ENCODE measurements around the gene OR5K4. TPM values are rescaled to one million over a fixed set of nuclear protein-coding genes. Genes with fewer than 3 reads are reported as not detected.
A peak's percentile ranks its signal among the peaks of the same experiment; 100 is the strongest.

The OR5K4 gene, protein sequence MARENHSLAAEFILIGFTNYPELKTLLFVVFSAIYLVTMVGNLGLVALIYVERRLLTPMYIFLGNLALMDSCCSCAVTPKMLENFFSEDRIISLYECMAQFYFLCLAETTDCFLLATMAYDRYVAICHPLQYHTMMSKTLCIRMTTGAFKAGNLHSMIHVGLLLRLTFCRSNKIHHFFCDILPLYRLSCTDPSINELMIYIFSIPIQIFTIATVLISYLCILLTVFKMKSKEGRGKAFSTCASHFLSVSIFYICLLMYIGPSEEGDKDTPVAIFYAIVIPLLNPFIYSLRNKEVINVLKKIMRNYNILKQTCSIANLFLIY
- not detected for polyA plus RNA-seq (ENCODE audit: insufficient read length in 12 of 12)
- long read RNA-seq, donor 1 = 0 reads
- long read RNA-seq, donor 2 = 0 reads
- long read RNA-seq, donor 3 = 0 reads
- long read RNA-seq, donor 4 = 0 reads
- long read RNA-seq, donor 5 = 0 reads
- long read RNA-seq, donor 6 = 0 reads
- long read RNA-seq, donor 7 = 0 reads
- long read RNA-seq, donor 8 = 0 reads
- long read RNA-seq, donor 9 = 0 reads
- long read RNA-seq, donor 10 = 0 reads
- long read RNA-seq, donor 11 = 0 reads

GRCh38 chr3:98353554-98353953 lies at the start of gene OR5K4:
TSS of gene OR5K4 (plus strand) at chr3:98353854. CDS start at chr3:98353854, 0 bp downstream.
- no peak for DNase-seq

- no peak for DNase-seq
Observed at GRCh38 chr3:98322101-98322500, 31.6 kb upstream of the OR5K4 start.

DNA sequence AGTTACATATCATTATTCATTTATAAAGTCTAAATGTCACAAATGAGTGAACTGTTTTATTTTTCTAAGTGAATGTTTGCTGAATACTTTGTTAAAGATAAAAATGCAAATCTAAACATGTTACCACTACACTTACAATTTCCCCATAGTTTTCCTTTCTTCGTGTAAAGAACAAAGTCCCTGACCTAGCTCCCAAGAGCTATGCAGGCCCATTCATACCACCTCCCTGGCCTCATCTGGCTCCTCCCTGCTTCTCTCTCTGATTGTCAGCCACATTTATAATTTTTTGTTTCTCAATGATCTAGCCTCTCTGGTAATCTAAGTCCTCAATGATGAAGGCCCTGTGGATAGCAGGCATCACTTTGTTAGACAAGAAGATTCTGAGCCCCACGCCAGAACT lies 31.0 kb upstream of the OR5K4 start:
- DNase-seq = no peak

DNA sequence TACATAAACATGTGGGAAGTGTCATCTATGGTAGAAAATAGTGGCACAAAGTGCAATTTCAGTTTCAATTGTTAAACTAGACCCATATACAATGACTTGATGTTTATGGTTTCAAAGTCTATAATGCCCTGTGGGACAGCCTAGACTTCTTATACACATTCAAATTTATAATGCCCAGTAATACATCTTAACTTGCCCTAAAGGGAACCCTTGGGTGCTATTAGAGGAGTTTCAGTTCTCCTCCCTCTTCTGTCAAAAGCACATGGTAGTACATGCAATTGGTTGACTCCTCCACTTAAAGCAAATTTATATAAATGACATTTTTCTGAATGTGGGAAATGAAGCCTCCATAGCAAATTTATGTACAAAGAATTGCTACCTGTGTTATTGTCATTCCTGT lies 30.2 kb upstream of the OR5K4 start:
- no peak for DNase-seq

- no peak for DNase-seq
Observed at GRCh38 chr3:98325055-98325454, 28.6 kb upstream of the OR5K4 start.

- DNase-seq = no peak
Observed at GRCh38 chr3:98326105-98326893, 27.4 kb upstream of the OR5K4 start.

DNA sequence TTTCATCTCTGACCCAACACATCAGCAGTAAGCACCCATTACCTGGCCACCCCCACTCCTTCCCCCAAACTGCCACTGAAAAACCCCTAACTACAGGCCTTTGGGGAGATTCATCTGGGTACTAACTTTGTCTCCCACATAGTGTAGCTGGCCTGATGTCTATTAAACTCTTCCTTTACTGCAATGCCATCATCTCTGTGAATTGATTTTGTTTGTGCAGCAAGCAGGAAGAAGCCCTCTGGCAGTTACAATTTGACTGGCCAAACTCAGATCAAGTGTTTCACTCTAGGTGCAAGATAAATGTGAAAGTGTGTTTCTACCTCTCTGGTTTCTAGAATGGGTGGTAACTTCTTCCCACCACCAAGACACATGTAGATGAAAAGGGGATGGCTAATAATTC lies 26.7 kb upstream of the OR5K4 start:
- no peak for DNase-seq

GRCh38 chr3:98328933-98329332 lies 24.7 kb upstream of the OR5K4 start:
- no peak for DNase-seq

DNA sequence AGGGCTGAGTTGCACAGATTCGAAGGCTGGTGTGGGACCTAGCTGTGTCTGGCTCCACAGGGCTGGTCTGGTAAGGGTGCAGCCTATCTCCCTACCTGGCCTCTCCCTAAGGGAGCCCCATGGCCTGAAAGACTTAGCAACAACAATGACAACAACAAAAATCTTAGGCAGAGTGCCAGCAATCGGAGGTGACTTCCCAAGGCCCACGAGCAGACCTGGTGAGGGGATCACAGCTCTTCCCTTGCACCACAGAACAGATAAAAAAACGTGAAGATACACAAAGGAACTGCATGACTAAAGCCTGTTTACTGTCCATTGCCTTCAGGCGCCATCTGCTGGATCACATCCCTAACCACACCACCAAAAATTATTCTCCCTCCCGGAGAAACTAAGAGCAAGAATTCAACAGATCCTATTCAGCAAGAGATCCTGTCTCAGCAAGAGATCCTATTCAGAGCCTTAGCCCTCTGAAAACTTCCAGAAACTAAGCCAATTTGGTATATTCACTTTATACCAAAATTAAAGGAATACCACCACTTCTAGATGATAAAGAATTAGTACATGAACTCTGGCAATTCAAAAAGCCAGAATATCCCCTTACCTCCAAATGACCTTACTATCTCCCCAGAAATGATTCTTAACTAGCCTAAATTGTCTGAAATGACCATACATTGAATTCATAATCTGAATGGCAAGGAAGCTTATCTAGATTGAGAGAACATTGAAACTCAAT lies 24.1 kb upstream of the OR5K4 start:
- DNase-seq = peak; percentile 30

- no peak for DNase-seq
Observed at GRCh38 chr3:98331329-98331728, 22.3 kb upstream of the OR5K4 start.

GRCh38 chr3:98333989-98334606 lies 19.6 kb upstream of the OR5K4 start:
- no peak for DNase-seq

DNA sequence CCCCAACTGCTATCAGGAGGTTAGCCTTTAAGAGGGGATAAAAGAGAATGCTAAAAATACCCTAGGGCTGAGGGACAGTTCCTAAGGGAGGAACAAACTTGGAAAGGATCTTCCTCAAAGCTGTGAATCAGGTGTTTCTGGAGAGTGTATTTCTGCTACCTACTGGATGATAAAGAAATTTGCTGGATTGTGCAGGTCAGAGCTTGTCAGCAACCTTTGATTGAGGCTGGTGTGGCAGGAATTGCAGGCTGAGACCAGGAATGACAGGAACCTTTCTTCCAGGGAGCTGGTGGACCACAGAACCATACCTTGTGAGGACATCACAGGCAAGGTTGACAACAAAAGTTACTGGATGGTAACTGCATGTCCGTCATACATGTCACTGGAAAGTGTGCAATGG lies 14.6 kb upstream of the OR5K4 start:
- no peak for DNase-seq

DNA sequence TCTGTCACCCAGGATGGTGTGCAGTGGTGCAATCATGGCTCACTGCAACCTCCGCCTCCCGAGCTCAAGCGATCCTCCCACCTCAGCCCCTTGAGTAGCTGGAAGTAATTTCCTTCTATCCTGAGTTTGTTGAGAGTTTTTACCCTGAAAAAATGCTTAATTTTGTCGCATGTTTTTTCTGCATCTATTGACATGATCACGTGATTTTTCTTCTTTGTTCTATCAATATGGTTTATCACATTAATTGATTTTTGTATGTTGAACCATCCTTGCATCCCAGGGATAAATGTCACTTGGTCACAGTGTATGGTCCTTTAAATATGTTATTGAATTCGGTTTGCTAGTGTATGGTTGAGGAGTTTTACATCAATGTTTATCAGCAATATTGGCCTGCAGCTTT lies 11.9 kb upstream of the OR5K4 start:
- no peak for DNase-seq

DNA sequence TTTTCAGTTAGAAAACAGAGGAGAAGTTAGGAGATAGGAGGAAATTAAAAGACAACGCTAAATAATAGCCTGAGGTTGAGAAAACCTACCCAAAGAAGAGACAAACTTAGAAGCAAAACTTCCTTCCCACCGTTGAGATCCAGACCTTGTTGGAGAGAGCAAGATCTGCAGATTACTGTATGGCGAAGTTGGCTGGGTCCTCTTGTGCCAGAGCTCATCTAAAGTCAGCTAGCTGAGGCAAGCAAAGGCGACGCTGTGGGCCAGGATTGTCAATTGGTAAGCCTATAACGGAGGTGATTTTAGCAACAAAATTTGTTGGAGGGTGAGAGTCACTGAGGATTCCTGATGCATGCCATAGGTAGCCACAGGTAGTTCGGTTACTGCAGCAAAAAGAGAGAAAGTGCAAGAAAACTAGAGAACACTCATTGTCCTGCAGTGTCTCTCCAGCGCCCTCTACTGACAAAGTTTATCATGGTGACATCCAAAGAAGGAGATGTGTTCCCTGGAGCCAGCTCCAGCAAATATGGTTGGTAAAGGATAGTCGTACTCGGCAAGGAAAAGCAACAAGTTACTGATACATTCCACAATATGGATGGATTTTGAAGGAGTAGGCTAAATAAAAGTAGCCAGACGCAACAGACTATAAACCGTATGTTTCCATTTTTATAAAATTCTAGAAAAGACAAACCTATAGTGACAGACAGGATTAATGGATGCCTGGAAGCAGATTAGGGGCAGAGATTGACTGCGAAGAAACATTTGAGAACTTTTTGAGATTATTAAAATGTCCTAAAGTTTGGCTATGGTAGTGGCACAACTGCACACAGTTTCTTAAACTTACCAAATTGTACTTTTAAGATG lies 9.8 kb upstream of the OR5K4 start:
- DNase-seq = peak; percentile 4

DNA sequence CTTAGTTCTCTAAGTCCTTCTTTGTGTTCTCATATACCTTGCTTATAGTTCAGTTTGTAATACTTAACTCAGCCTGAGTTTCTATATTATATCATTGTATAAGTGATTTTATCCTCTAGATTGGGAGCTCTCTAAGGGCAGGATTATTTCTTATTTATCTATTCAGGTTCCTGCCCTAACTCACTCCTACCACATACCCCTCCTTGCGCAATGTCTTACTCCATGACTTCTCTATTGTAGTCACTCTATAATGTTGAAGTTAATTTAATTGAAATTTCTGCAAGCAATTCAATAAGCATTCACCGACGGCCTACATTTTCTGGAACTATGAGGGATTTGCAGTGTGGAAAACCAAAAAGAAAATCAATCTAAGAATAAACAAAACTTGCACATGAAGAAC lies 3.6 kb upstream of the OR5K4 start:
- no peak for DNase-seq

- no peak for DNase-seq
Observed at GRCh38 chr3:98359250-98359649, 5.6 kb downstream of the OR5K4 start.

DNA sequence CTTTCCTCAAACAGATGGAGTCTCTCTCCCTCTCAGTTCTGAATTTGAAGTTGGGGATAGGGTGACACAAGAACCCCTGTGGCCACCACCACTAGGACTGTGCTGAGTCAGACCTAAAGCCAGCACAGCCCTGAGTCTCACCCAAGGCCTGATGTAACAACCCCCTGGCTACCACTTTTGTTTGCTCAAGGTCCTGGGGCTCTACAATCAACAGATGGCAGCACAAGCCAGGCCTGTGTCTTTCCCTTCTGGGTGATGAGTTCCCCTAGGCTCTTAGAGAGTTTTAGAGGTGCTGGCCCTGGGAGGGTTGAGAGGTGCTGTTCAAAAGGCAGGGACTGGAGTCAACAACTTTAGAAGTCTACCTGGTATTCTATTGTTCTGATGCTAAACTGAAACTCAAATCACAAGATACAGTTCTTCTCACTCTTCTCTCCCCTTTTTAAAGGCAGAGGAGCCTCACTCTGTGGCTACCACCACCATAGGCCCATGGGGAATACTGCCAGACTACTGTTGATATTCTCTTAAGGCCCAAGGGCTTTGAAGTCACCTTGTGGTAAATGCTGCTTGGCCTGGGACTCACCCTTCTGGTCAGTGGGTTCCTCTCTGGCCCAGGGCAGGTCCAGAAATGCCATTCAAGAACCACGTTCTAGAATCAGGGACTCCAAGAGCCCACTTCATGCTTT lies 6.5 kb downstream of the OR5K4 start:
- DNase-seq = no peak

GRCh38 chr3:98360681-98361080 lies 7.0 kb downstream of the OR5K4 start:
- DNase-seq = no peak

- DNase-seq = no peak
Observed at GRCh38 chr3:98361289-98361688, 7.6 kb downstream of the OR5K4 start.

All from muscle of arm (tissue), 14 donors.